ENCODE data around the gene BICRA. TPM values are rescaled to one million over a fixed set of nuclear protein-coding genes. Genes with fewer than 3 reads are reported as not detected.
A peak's percentile ranks its signal among the peaks of the same experiment; 100 is the strongest.

The BICRA gene
- total RNA-seq, 1 experiment from 2014 or later, result 14.4 TPM

- Histone ChIP-seq H3K4me3 (no peak overlapping the region), H3K4me2 (no peak overlapping the region), H3K4me1 (replicated peaks; ENCODE audit: insufficient read depth) (peaks cover 11% of the 10 kb centered on the region; the same call in 1 of the 2 replicates), H2AFZ (no peak overlapping the region), H3K9me2 (ENCODE audit: insufficient read depth) (no peaks in the 10 kb centered on the region), H3K9me3 (ENCODE audit: insufficient read depth, low read depth) (no peaks in the 10 kb centered on the region), H4K20me1 (ENCODE audit: insufficient read depth) (peaks cover 67% of the 10 kb centered on the region), H3K27me3 (ENCODE audit: insufficient read depth, low read depth) (no peaks in the 10 kb centered on the region), H3K79me2 (ENCODE audit: low read depth) (peaks cover 87% of the 10 kb centered on the region), H3K27ac (no peak overlapping the region), H3K36me3 (ENCODE audit: low read depth) (no peaks in the 10 kb centered on the region; the same call in 1 of the 2 replicates), H3F3A (ENCODE audit: insufficient read depth, low read depth) (peaks cover 13% of the 10 kb centered on the region; the same call in 1 of the 2 replicates)
- no peak for DNase-seq
- ChIA-PET POLR2A (ENCODE audit: unreplicated experiment) (no interaction called here), CTCF (no interaction called here)
- intact Hi-C loops (cut with micrococcal nuclease; ENCODE audit: unreplicated experiment), result no loop called here
- TF ChIP-seq EZH2 (IDR thresholded peaks at IDR 0.05; ENCODE audit: low read depth), result no peak
- no peak for TF ChIP-seq CTCF (conservative IDR thresholded peaks at IDR 0.05)
- BruUV-seq (replicated peaks), result no TSS peak
These were observed 5.6 kb downstream of the BICRA start for GRCh38 chr19:47614559-47614958.

GRCh38 chr19:47615230-47615629 lies 6.3 kb downstream of the BICRA start:
- no TSS peak for BruUV-seq (replicated peaks)

GRCh38 chr19:47615714-47616113 lies 6.8 kb downstream of the BICRA start:
- H3K9me2 ChIP-seq (ENCODE audit: insufficient read depth), result no peaks in the 10 kb centered on the region
- no peak overlapping the region for H3K27ac ChIP-seq
- peaks cover 7% of the 10 kb centered on the region; the same call in 1 of the 2 replicates for H3K4me1 ChIP-seq (replicated peaks; ENCODE audit: insufficient read depth)
- ChIA-PET POLR2A (ENCODE audit: unreplicated experiment) (no interaction called here), CTCF (no interaction called here)
- H3K27me3 ChIP-seq (ENCODE audit: insufficient read depth, low read depth), result no peaks in the 10 kb centered on the region
- TF ChIP-seq CTCF (conservative IDR thresholded peaks at IDR 0.05), result no peak
- no peak for TF ChIP-seq EZH2 (IDR thresholded peaks at IDR 0.05; ENCODE audit: low read depth)
- peaks cover 75% of the 10 kb centered on the region for H4K20me1 ChIP-seq (ENCODE audit: insufficient read depth)
- peak in 1 of 2 experiments; percentile 12 for DNase-seq
- no peaks in the 10 kb centered on the region for H3K9me3 ChIP-seq (ENCODE audit: insufficient read depth, low read depth)
- peaks cover 13% of the 10 kb centered on the region; the same call in 1 of the 2 replicates for H3F3A ChIP-seq (ENCODE audit: insufficient read depth, low read depth)
- H3K79me2 ChIP-seq (ENCODE audit: low read depth), result peaks cover 87% of the 10 kb centered on the region
- H3K4me3 ChIP-seq, result no peak overlapping the region
- no peaks in the 10 kb centered on the region; the same call in 1 of the 2 replicates for H3K36me3 ChIP-seq (ENCODE audit: low read depth)
- intact Hi-C loops (cut with micrococcal nuclease; ENCODE audit: unreplicated experiment), result no loop called here
- no peak overlapping the region for H2AFZ ChIP-seq
- no peak overlapping the region for H3K4me2 ChIP-seq
- no TSS peak for BruUV-seq (replicated peaks)

More at GRCh38 chr19:47615230-47615629, 6.3 kb downstream of the BICRA start:
- intact Hi-C loops (cut with micrococcal nuclease; ENCODE audit: unreplicated experiment), result no loop called here
- H4K20me1 ChIP-seq (ENCODE audit: insufficient read depth), result peaks cover 73% of the 10 kb centered on the region
- H3K27ac ChIP-seq, result no peak overlapping the region
- no peaks in the 10 kb centered on the region; the same call in 1 of the 2 replicates for H3K36me3 ChIP-seq (ENCODE audit: low read depth)
- H3K9me3 ChIP-seq (ENCODE audit: insufficient read depth, low read depth), result no peaks in the 10 kb centered on the region
- no peak overlapping the region for H3K4me3 ChIP-seq
- peaks cover 87% of the 10 kb centered on the region for H3K79me2 ChIP-seq (ENCODE audit: low read depth)
- POLR2A ChIA-PET (ENCODE audit: unreplicated experiment), result no interaction called here
- peaks cover 11% of the 10 kb centered on the region; the same call in 1 of the 2 replicates for H3K4me1 ChIP-seq (replicated peaks; ENCODE audit: insufficient read depth)
- H3F3A ChIP-seq (ENCODE audit: insufficient read depth, low read depth), result peaks cover 13% of the 10 kb centered on the region; the same call in 1 of the 2 replicates
- no peak overlapping the region for H3K4me2 ChIP-seq
- H3K9me2 ChIP-seq (ENCODE audit: insufficient read depth), result no peaks in the 10 kb centered on the region
- no peak for TF ChIP-seq CTCF (conservative IDR thresholded peaks at IDR 0.05)
- no peak for TF ChIP-seq EZH2 (IDR thresholded peaks at IDR 0.05; ENCODE audit: low read depth)
- H3K27me3 ChIP-seq (ENCODE audit: insufficient read depth, low read depth), result no peaks in the 10 kb centered on the region
- peak in 1 of 2 experiments; percentile 29 for DNase-seq
- H2AFZ ChIP-seq, result no peak overlapping the region
- CTCF ChIA-PET, result no interaction called here
